OCI-LY1 (cell line): ENCODE data around the gene C22orf15.

Experiments used
- H2AFZ ChIP-seq: fragments of 200-600 bp; sonication (generic), shearing (Covaris generic); 2 replicates; pipeline ENCODE4 v1.6.0; 2014; ENCODE audit warnings: antibody characterized with exemption, mild to moderate bottlenecking, low read length
- H3F3A ChIP-seq: fragments of 200-600 bp; sonication (generic), shearing (Covaris generic); 2 replicates; pipeline ENCODE4 v1.6.0; 2014; ENCODE audit warnings: mild to moderate bottlenecking, antibody characterized with exemption, low read length, moderate library complexity; ENCODE audit not compliant: insufficient read depth
- H3K27ac ChIP-seq: fragments of 200-600 bp; sonication (generic); 2 replicates; pipeline ENCODE4 v1.5.1; 2014; ENCODE audit warnings: low read length, mixed run types, mild to moderate bottlenecking, low read depth; ENCODE audit not compliant: poor library complexity, severe bottlenecking
- H3K27me3 ChIP-seq: fragments of 200-600 bp; sonication (generic); 2 replicates; pipeline ENCODE4 v1.6.0; 2014; ENCODE audit warnings: antibody characterized with exemption, mild to moderate bottlenecking, low read length, moderate library complexity; ENCODE audit not compliant: insufficient read depth
- H3K36me3 ChIP-seq: fragments of 200-600 bp; sonication (generic); 2 replicates; pipeline ENCODE4 v1.6.1; 2014; ENCODE audit warnings: mild to moderate bottlenecking, antibody characterized with exemption, low read length, moderate library complexity, mixed read lengths; ENCODE audit not compliant: insufficient read depth
- H3K4me1 ChIP-seq: fragments of 200-600 bp; sonication (generic); 2 replicates; pipeline ENCODE4 v1.5.1; 2014; ENCODE audit warnings: mild to moderate bottlenecking, low read length, moderate library complexity; ENCODE audit not compliant: insufficient read depth, severe bottlenecking
- H3K4me2 ChIP-seq: fragments of 200-600 bp; sonication (generic), shearing (Covaris generic); 2 replicates; pipeline ENCODE4 v1.6.1; 2014; ENCODE audit warnings: low read length
- H3K4me3 ChIP-seq: fragments of 200-600 bp; sonication (generic); 2 replicates; pipeline ENCODE4 v1.5.1; 2014; ENCODE audit warnings: low read length, low read depth, mild to moderate bottlenecking, mixed read lengths; ENCODE audit not compliant: poor library complexity, severe bottlenecking
- H3K79me2 ChIP-seq: fragments of 200-600 bp; shearing (Covaris generic); 2 replicates; pipeline ENCODE4 v1.6.1; 2016; ENCODE audit warnings: mixed run types, low read length, mixed read lengths; ENCODE audit not compliant: insufficient read depth
- H3K9ac ChIP-seq: fragments of 200-600 bp; sonication (generic), shearing (Covaris generic); 2 replicates; pipeline ENCODE4 v1.6.1; 2014; ENCODE audit warnings: mild to moderate bottlenecking, low read length, mixed read lengths
- H3K9me2 ChIP-seq: fragments of 200-600 bp; sonication (generic), shearing (Covaris generic); 2 replicates; pipeline ENCODE4 v1.6.1; 2014; ENCODE audit warnings: low read depth, mild to moderate bottlenecking, low read length, mixed read lengths
- H3K9me3 ChIP-seq: fragments of 200-600 bp; shearing (Covaris generic); 2 replicates; pipeline ENCODE4 v1.6.1; 2014; ENCODE audit warnings: low read length, mixed read lengths
- H4K20me1 ChIP-seq: fragments of 200-600 bp; sonication (generic), shearing (Covaris generic); 2 replicates; pipeline ENCODE4 v1.6.0; 2016; ENCODE audit warnings: mild to moderate bottlenecking, low read length; ENCODE audit not compliant: insufficient read depth
- EZH2 ChIP-seq: fragments of 200-600 bp; sonication (generic), shearing (Covaris generic); IDR thresholded peaks from 2 replicates; pipeline ENCODE4 v1.8.0; 2017; ENCODE audit warnings: borderline replicate concordance, mixed run types, mild to moderate bottlenecking, antibody characterized with exemption, low read length, moderate library complexity, mixed read lengths
- TF ChIP-seq, protein P1 (sequence below): fragments of 200-600 bp; sonication (generic), shearing (Covaris generic); IDR thresholded peaks from 2 replicates; pipeline ENCODE4 v1.5.1; 2017; ENCODE audit warnings: mild to moderate bottlenecking, antibody characterized with exemption, low read length, moderate library complexity, mixed read lengths

Gene C22orf15

GRCh38 chr22:23773483-23774113, 10.8 kb downstream of the C22orf15 start:
- no peaks in the 10 kb centered on the region for H3F3A ChIP-seq
- H3K79me2 ChIP-seq, result no peaks in the 10 kb centered on the region
- peak overlapping the region; percentile 51; the same call in 1 of the 2 replicates for H3K9ac ChIP-seq
- H3K9me3 ChIP-seq, result no peaks in the 10 kb centered on the region
- H3K27me3 ChIP-seq, result 0 out of 2 replicates have a peak, but pooled peaks cover 4% of the 10 kb centered on the region
- peaks cover 30% of the 10 kb centered on the region for H3K4me1 ChIP-seq
- no peaks in the 10 kb centered on the region for H3K36me3 ChIP-seq
- H3K4me3 ChIP-seq, result peak overlapping the region; percentile 53
- H3K27ac ChIP-seq, result no peak overlapping the region
- no peaks in the 10 kb centered on the region for H4K20me1 ChIP-seq
- peak overlapping the region; percentile 73 for H3K4me2 ChIP-seq
- TF ChIP-seq, protein P1, sequence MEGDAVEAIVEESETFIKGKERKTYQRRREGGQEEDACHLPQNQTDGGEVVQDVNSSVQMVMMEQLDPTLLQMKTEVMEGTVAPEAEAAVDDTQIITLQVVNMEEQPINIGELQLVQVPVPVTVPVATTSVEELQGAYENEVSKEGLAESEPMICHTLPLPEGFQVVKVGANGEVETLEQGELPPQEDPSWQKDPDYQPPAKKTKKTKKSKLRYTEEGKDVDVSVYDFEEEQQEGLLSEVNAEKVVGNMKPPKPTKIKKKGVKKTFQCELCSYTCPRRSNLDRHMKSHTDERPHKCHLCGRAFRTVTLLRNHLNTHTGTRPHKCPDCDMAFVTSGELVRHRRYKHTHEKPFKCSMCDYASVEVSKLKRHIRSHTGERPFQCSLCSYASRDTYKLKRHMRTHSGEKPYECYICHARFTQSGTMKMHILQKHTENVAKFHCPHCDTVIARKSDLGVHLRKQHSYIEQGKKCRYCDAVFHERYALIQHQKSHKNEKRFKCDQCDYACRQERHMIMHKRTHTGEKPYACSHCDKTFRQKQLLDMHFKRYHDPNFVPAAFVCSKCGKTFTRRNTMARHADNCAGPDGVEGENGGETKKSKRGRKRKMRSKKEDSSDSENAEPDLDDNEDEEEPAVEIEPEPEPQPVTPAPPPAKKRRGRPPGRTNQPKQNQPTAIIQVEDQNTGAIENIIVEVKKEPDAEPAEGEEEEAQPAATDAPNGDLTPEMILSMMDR, result no peak
- no peak for TF ChIP-seq EZH2
- no peaks in the 10 kb centered on the region for H3K9me2 ChIP-seq
- H2AFZ ChIP-seq, result no peak overlapping the region

GRCh38 chr22:23774114-23774921, 11.5 kb downstream of the C22orf15 start:
- Histone ChIP-seq H3K4me1 (peaks cover 23% of the 10 kb centered on the region), H3F3A (no peaks in the 10 kb centered on the region)

GRCh38 chr22:23774922-23775436, 12.2 kb downstream of the C22orf15 start:
- no peaks in the 10 kb centered on the region for H3F3A ChIP-seq
- no peaks in the 10 kb centered on the region for H3K9me3 ChIP-seq
- no peaks in the 10 kb centered on the region for H4K20me1 ChIP-seq
- H2AFZ ChIP-seq, result no peak overlapping the region
- no peak overlapping the region for H3K4me3 ChIP-seq
- no peak overlapping the region for H3K4me2 ChIP-seq
- H3K27ac ChIP-seq, result no peak overlapping the region
- H3K79me2 ChIP-seq, result no peaks in the 10 kb centered on the region
- peaks cover 16% of the 10 kb centered on the region for H3K4me1 ChIP-seq
- 0 out of 2 replicates have a peak, but pooled peaks cover 4% of the 10 kb centered on the region for H3K27me3 ChIP-seq
- H3K9me2 ChIP-seq, result no peaks in the 10 kb centered on the region
- no peak overlapping the region for H3K9ac ChIP-seq
- H3K36me3 ChIP-seq, result no peaks in the 10 kb centered on the region
- TF ChIP-seq, protein P1, result no peak
- no peak for TF ChIP-seq EZH2

More at GRCh38 chr22:23774114-23774921, 11.5 kb downstream of the C22orf15 start:
- Histone ChIP-seq H3K9me2 (no peaks in the 10 kb centered on the region), H3K36me3 (no peaks in the 10 kb centered on the region), H3K9ac (no peak overlapping the region), H3K27ac (no peak overlapping the region), H2AFZ (no peak overlapping the region), H3K4me2 (no peak overlapping the region), H3K4me3 (no peak overlapping the region), H4K20me1 (no peaks in the 10 kb centered on the region), H3K9me3 (no peaks in the 10 kb centered on the region), H3K27me3 (0 out of 2 replicates have a peak, but pooled peaks cover 4% of the 10 kb centered on the region), H3K79me2 (no peaks in the 10 kb centered on the region)
- TF ChIP-seq EZH2, result no peak
- TF ChIP-seq, protein P1, result no peak
